ENCODE results near the gene HS3ST3B1.
A peak's percentile ranks its signal among the peaks of the same experiment; 100 is the strongest.

Gene HS3ST3B1

GRCh38 chr17:14296166-14296910 lies 4.5 kb upstream of the HS3ST3B1 start:
- H3K36me3 ChIP-seq (ENCODE audit: insufficient read depth, low read length), result no peaks in the 10 kb centered on the region
- no peaks in the 10 kb centered on the region for H3K9me3 ChIP-seq (ENCODE audit: low read length)
- no peak overlapping the region for H3K27ac ChIP-seq (ENCODE audit: low read depth, low read length)
- peaks cover 20% of the 10 kb centered on the region for H3K4me1 ChIP-seq (ENCODE audit: insufficient read depth, low read length)
- no peak overlapping the region for H3K9ac ChIP-seq (ENCODE audit: low read length)
- peaks cover 70 to 79% of the 10 kb centered on the region in 2 donors for H3K27me3 ChIP-seq (ENCODE audit: control insufficient read depth in 1 of 2, insufficient read depth in 2 of 2, low read length in 2 of 2)
- peak overlapping the region in 1 of 2 donors; percentile 14 for H3K4me3 ChIP-seq (ENCODE audit: low read depth in 1 of 2, low read length in 2 of 2)

- Histone ChIP-seq H3K9me3 (ENCODE audit: low read length) (no peaks in the 10 kb centered on the region), H3K4me1 (ENCODE audit: insufficient read depth, low read length) (peaks cover 28% of the 10 kb centered on the region), H3K27me3 (ENCODE audit: control insufficient read depth in 1 of 2, insufficient read depth in 2 of 2, low read length in 2 of 2) (peaks cover 70 to 88% of the 10 kb centered on the region in 2 donors), H3K9ac (ENCODE audit: low read length) (no peak overlapping the region), H3K36me3 (ENCODE audit: insufficient read depth, low read length) (no peaks in the 10 kb centered on the region), H3K27ac (ENCODE audit: low read depth, low read length) (no peak overlapping the region), H3K4me3 (ENCODE audit: low read depth in 1 of 2, low read length in 2 of 2) (peak overlapping the region in 1 of 2 donors; percentile 14)
Measured at GRCh38 chr17:14297161-14297851, 3.6 kb upstream of the HS3ST3B1 start.

- Histone ChIP-seq H3K4me3 (ENCODE audit: low read depth in 1 of 2, low read length in 2 of 2) (no peak overlapping the region), H3K9ac (ENCODE audit: low read length) (no peak overlapping the region), H3K27me3 (ENCODE audit: control insufficient read depth in 1 of 2, insufficient read depth in 2 of 2, low read length in 2 of 2) (peaks cover 68 to 91% of the 10 kb centered on the region in 2 donors), H3K27ac (ENCODE audit: low read depth, low read length) (no peak overlapping the region), H3K4me1 (ENCODE audit: insufficient read depth, low read length) (peaks cover 37% of the 10 kb centered on the region), H3K36me3 (ENCODE audit: insufficient read depth, low read length) (no peaks in the 10 kb centered on the region), H3K9me3 (ENCODE audit: low read length) (no peaks in the 10 kb centered on the region)
Measured at GRCh38 chr17:14298221-14298946, 2.5 kb upstream of the HS3ST3B1 start.

GRCh38 chr17:14298947-14299279 lies 2.0 kb upstream of the HS3ST3B1 start:
- no peak overlapping the region for H3K27ac ChIP-seq (ENCODE audit: low read depth, low read length)
- peaks cover 67 to 91% of the 10 kb centered on the region in 2 donors for H3K27me3 ChIP-seq (ENCODE audit: control insufficient read depth in 1 of 2, insufficient read depth in 2 of 2, low read length in 2 of 2)
- no peak overlapping the region for H3K4me3 ChIP-seq (ENCODE audit: low read depth in 1 of 2, low read length in 2 of 2)
- no peaks in the 10 kb centered on the region for H3K9me3 ChIP-seq (ENCODE audit: low read length)
- H3K9ac ChIP-seq (ENCODE audit: low read length), result no peak overlapping the region
- H3K4me1 ChIP-seq (ENCODE audit: insufficient read depth, low read length), result peaks cover 38% of the 10 kb centered on the region
- H3K36me3 ChIP-seq (ENCODE audit: insufficient read depth, low read length), result no peaks in the 10 kb centered on the region

- Histone ChIP-seq H3K36me3 (ENCODE audit: insufficient read depth, low read length) (no peaks in the 10 kb centered on the region), H3K27ac (ENCODE audit: low read depth, low read length) (no peak overlapping the region), H3K9me3 (ENCODE audit: low read length) (no peaks in the 10 kb centered on the region), H3K9ac (ENCODE audit: low read length) (no peak overlapping the region), H3K4me1 (ENCODE audit: insufficient read depth, low read length) (peaks cover 38% of the 10 kb centered on the region), H3K4me3 (ENCODE audit: low read depth in 1 of 2, low read length in 2 of 2) (peak overlapping the region; percentile 8 to 33), H3K27me3 (ENCODE audit: control insufficient read depth in 1 of 2, insufficient read depth in 2 of 2, low read length in 2 of 2) (peaks cover 62 to 96% of the 10 kb centered on the region in 2 donors)
Measured at GRCh38 chr17:14299280-14300141, 1.4 kb upstream of the HS3ST3B1 start.

GRCh38 chr17:14301279-14302090 lies 604 bp downstream of the HS3ST3B1 start:
- Histone ChIP-seq H3K9ac (ENCODE audit: low read length) (no peak overlapping the region), H3K27me3 (ENCODE audit: control insufficient read depth in 1 of 2, insufficient read depth in 2 of 2, low read length in 2 of 2) (peaks cover 60 to 95% of the 10 kb centered on the region in 2 donors), H3K4me1 (ENCODE audit: insufficient read depth, low read length) (peaks cover 38% of the 10 kb centered on the region), H3K9me3 (ENCODE audit: low read length) (no peaks in the 10 kb centered on the region), H3K36me3 (ENCODE audit: insufficient read depth, low read length) (no peaks in the 10 kb centered on the region), H3K4me3 (ENCODE audit: low read depth in 1 of 2, low read length in 2 of 2) (peak overlapping the region; percentile 45 to 66), H3K27ac (ENCODE audit: low read depth, low read length) (peak overlapping the region; percentile 35)

- peaks cover 38% of the 10 kb centered on the region for H3K4me1 ChIP-seq (ENCODE audit: insufficient read depth, low read length)
- no peak overlapping the region for H3K9ac ChIP-seq (ENCODE audit: low read length)
- H3K27me3 ChIP-seq (ENCODE audit: control insufficient read depth in 1 of 2, insufficient read depth in 2 of 2, low read length in 2 of 2), result peaks cover 57 to 90% of the 10 kb centered on the region in 2 donors
- H3K36me3 ChIP-seq (ENCODE audit: insufficient read depth, low read length), result no peaks in the 10 kb centered on the region
- no peaks in the 10 kb centered on the region for H3K9me3 ChIP-seq (ENCODE audit: low read length)
- peak overlapping the region; percentile 45 to 66 for H3K4me3 ChIP-seq (ENCODE audit: low read depth in 1 of 2, low read length in 2 of 2)
- H3K27ac ChIP-seq (ENCODE audit: low read depth, low read length), result peak overlapping the region; percentile 35
Measured at GRCh38 chr17:14302091-14302430, 1.2 kb downstream of the HS3ST3B1 start.

- H3K4me1 ChIP-seq (ENCODE audit: insufficient read depth, low read length), result peaks cover 38% of the 10 kb centered on the region
- H3K9me3 ChIP-seq (ENCODE audit: low read length), result no peaks in the 10 kb centered on the region
- peak overlapping the region; percentile 45 to 66 for H3K4me3 ChIP-seq (ENCODE audit: low read depth in 1 of 2, low read length in 2 of 2)
- H3K36me3 ChIP-seq (ENCODE audit: insufficient read depth, low read length), result no peaks in the 10 kb centered on the region
- peak overlapping the region; percentile 35 for H3K27ac ChIP-seq (ENCODE audit: low read depth, low read length)
- peaks cover 52 to 87% of the 10 kb centered on the region in 2 donors for H3K27me3 ChIP-seq (ENCODE audit: control insufficient read depth in 1 of 2, insufficient read depth in 2 of 2, low read length in 2 of 2)
- H3K9ac ChIP-seq (ENCODE audit: low read length), result no peak overlapping the region
Measured at GRCh38 chr17:14302431-14303099, 1.7 kb downstream of the HS3ST3B1 start.

GRCh38 chr17:14303343-14304221 lies 2.7 kb downstream of the HS3ST3B1 start:
- H3K36me3 ChIP-seq (ENCODE audit: insufficient read depth, low read length), result no peaks in the 10 kb centered on the region
- H3K27ac ChIP-seq (ENCODE audit: low read depth, low read length), result no peak overlapping the region
- no peaks in the 10 kb centered on the region for H3K9me3 ChIP-seq (ENCODE audit: low read length)
- H3K27me3 ChIP-seq (ENCODE audit: control insufficient read depth in 1 of 2, insufficient read depth in 2 of 2, low read length in 2 of 2), result peaks cover 43 to 87% of the 10 kb centered on the region in 2 donors
- no peak overlapping the region for H3K4me3 ChIP-seq (ENCODE audit: low read depth in 1 of 2, low read length in 2 of 2)
- H3K4me1 ChIP-seq (ENCODE audit: insufficient read depth, low read length), result peaks cover 38% of the 10 kb centered on the region
- no peak overlapping the region for H3K9ac ChIP-seq (ENCODE audit: low read length)

Measured in muscle layer of colon (tissue), 2 donors.